ENCODE data around the gene PAPOLB. TPM values are rescaled to one million over a fixed set of nuclear protein-coding genes. Genes with fewer than 3 reads are reported as not detected.

Gene PAPOLB
- total RNA-seq, 4 donors from 2014 or later = 0.11 to 0.30 TPM; not detected in 2

GRCh38 chr7:4886671-4887070, 24.8 kb upstream of the PAPOLB start:
- Histone ChIP-seq H3K9me3 (no peaks in the 10 kb centered on the region), H3K27ac (no peak overlapping the region), H3K4me3 (no peak overlapping the region), H3K36me3 (no peaks in the 10 kb centered on the region), H3K4me1 (peaks cover 22% of the 10 kb centered on the region), H3K27me3 (peaks cover 13% of the 10 kb centered on the region)
- WGBS = 57% methylated on average over 1 of the region's 1 CpG
- DNase-seq (ENCODE audit: low spot score in 2 of 2) = no peak
- TF ChIP-seq EP300 (IDR thresholded peaks at IDR 0.05) (no peak), POLR2AphosphoS5 (IDR thresholded peaks at IDR 0.05) (no peak), POLR2A (IDR thresholded peaks at IDR 0.05) (no peak), CTCF (IDR thresholded peaks at IDR 0.05) (no peak)

- WGBS = 84% methylated on average over 7 of the region's 7 CpGs
- H3K27ac ChIP-seq = no peak overlapping the region
- peaks cover 22% of the 10 kb centered on the region for H3K4me1 ChIP-seq
- H3K36me3 ChIP-seq = no peaks in the 10 kb centered on the region
- no peak for TF ChIP-seq POLR2AphosphoS5 (IDR thresholded peaks at IDR 0.05)
- TF ChIP-seq EP300 (IDR thresholded peaks at IDR 0.05) = no peak
- TF ChIP-seq CTCF (IDR thresholded peaks at IDR 0.05) = no peak
- TF ChIP-seq POLR2A (IDR thresholded peaks at IDR 0.05) = no peak
- no peak for DNase-seq (ENCODE audit: low spot score in 2 of 2)
- peaks cover 13% of the 10 kb centered on the region for H3K27me3 ChIP-seq
- no peak overlapping the region for H3K4me3 ChIP-seq
- no peaks in the 10 kb centered on the region for H3K9me3 ChIP-seq
Observed at GRCh38 chr7:4885317-4885807, 23.5 kb upstream of the PAPOLB start.

DNA sequence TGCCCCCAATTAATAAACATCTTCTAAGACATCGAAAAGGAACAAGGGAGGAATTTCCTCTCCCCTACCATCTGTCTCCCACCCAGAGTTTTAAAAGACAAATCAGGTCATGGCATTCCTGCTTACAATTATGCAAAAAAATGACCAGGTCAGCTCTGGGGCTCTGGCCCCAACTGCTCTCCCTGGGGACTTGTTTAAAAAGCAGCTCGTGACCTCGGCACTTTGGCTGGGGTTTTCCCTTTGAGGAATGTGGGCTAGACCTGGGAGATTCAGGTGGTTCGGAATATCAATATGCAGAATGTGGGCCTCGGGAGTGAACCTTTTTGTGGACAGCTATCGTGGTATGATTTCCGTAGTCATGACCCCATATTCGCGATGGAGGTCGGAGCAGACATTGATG, 22.3 kb upstream of the PAPOLB start:
- Histone ChIP-seq H3K36me3 (no peaks in the 10 kb centered on the region), H3K4me1 (peaks cover 26% of the 10 kb centered on the region), H3K9me3 (no peaks in the 10 kb centered on the region), H3K27ac (no peak overlapping the region), H3K4me3 (peak overlapping the region; percentile 76), H3K27me3 (peaks cover 13% of the 10 kb centered on the region)
- WGBS = 65% methylated on average over 9 of the region's 10 CpGs
- TF ChIP-seq CTCF (IDR thresholded peaks at IDR 0.05) (no peak), POLR2A (IDR thresholded peaks at IDR 0.05) (no peak), POLR2AphosphoS5 (IDR thresholded peaks at IDR 0.05) (no peak), EP300 (IDR thresholded peaks at IDR 0.05) (no peak)
- DNase-seq (ENCODE audit: low spot score in 2 of 2) = no peak

GRCh38 chr7:4883372-4884144, 21.7 kb upstream of the PAPOLB start, which contains the start of gene RADIL:
Gene RADIL (minus strand): TSS chr7:4883716. CDS start chr7:4878139, 5,577 bp downstream.
- Histone ChIP-seq H3K27me3 (peaks cover 13% of the 10 kb centered on the region), H3K4me3 (peak within 1 kb of the TSS; percentile 76), H3K27ac (peak within 1 kb of the TSS; percentile 84), H3K4me1 (peaks cover 28% of the 10 kb centered on the region), H3K9me3 (no peaks in the 10 kb centered on the region), H3K36me3 (no peaks in the 10 kb centered on the region)
- TF ChIP-seq CTCF (IDR thresholded peaks at IDR 0.05) (peak; percentile 44 to 92), EP300 (IDR thresholded peaks at IDR 0.05) (no peak)
- WGBS = 0% methylated on average over 29 of the region's 72 CpGs
- peak; percentile 95 for DNase-seq (ENCODE audit: low spot score in 2 of 2)

DNA sequence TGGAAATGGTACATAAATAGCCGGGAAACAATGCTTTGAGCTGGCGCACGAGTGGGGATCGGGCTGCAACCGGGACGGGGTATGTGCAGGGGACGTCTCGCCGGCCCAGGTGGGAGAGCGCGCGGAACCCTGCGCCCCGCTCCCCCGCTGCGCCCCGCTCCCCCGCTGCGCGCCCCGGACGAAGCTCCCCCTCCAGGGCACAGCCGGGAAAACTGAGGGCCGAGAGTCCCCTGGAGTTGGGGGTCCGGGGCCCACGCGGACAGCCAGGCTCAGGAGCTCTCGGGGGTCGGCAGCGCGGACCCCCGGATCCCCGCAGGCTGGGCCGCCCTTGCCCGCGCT, 21.2 kb upstream of the PAPOLB start:
- Histone ChIP-seq H3K36me3 (no peaks in the 10 kb centered on the region), H3K27ac (peak overlapping the region; percentile 84), H3K27me3 (peaks cover 13% of the 10 kb centered on the region), H3K9me3 (no peaks in the 10 kb centered on the region), H3K4me1 (peaks cover 31% of the 10 kb centered on the region), H3K4me3 (peak overlapping the region; percentile 76)
- WGBS = 0% methylated on average over 8 of the region's 36 CpGs
- TF ChIP-seq POLR2AphosphoS5 (IDR thresholded peaks at IDR 0.05) (no peak), EP300 (IDR thresholded peaks at IDR 0.05) (no peak), CTCF (IDR thresholded peaks at IDR 0.05) (no peak), POLR2A (IDR thresholded peaks at IDR 0.05) (no peak)
- no peak for DNase-seq (ENCODE audit: low spot score in 2 of 2)

All from suprapubic skin (tissue), 4 donors.